PC-3 (cell line): Measurements from ENCODE around the gene NPRL2. TPM values are rescaled to one million over a fixed set of nuclear protein-coding genes. Genes with fewer than 3 reads are reported as not detected.

Experiments used
- ATAC-seq: fragments of 200-7000 bp; cut with Tn5 transposase; 2 replicates; pipeline ENCODE4 v1.9.1; 2020; ENCODE audit warnings: mild to moderate bottlenecking, moderate library complexity
- BruUV-seq: library from RNA; stranded (reverse); fragments of 400-500 nt; replicated peaks from 2 replicates; lab custom pipeline; 2021; lab: Mats Ljungman, UMichigan
- CTCF ChIA-PET: fragments of 300-600 bp; sonication (Branson Sonifier 250); formaldehyde crosslinking; loops from one replicate; lab custom pipeline; 2022; ENCODE audit warnings: antibody characterized with exemption; lab: Charles Lee
- POLR2A ChIA-PET: fragments of 300-600 bp; sonication (Branson Sonifier 250); formaldehyde crosslinking; loops from one replicate; lab custom pipeline; 2022; ENCODE audit warnings: antibody characterized with exemption; ENCODE audit not compliant: unreplicated experiment; lab: Charles Lee
- DNase-seq: peaks from one replicate; pipeline ENCODE4 v3.0.0-alpha.2; 2015
- H2AFZ ChIP-seq: fragments of 300-600 bp; sonication (generic); 2 replicates; pipeline ENCODE4 v1.6.0; 2016; ENCODE audit warnings: antibody characterized with exemption, low read length
- H3F3A ChIP-seq: fragments of 300-600 bp; sonication (generic); one replicate; pipeline ENCODE4 v1.6.0; 2017; ENCODE audit warnings: antibody characterized with exemption, low read length, control low read depth, mild to moderate bottlenecking; ENCODE audit not compliant: unreplicated experiment
- H3K27ac ChIP-seq: fragments of 300-600 bp; sonication (generic); 2 replicates; pipeline ENCODE4 v1.5.1; 2016; ENCODE audit warnings: mild to moderate bottlenecking, low read length
- H3K27me3 ChIP-seq: fragments of 300-600 bp; sonication (generic); 2 replicates; pipeline ENCODE4 v1.6.1; 2016; ENCODE audit warnings: low read length, mixed read lengths
- H3K36me3 ChIP-seq: fragments of 300-600 bp; sonication (generic); 2 replicates; pipeline ENCODE4 v1.6.1; 2016; ENCODE audit warnings: low read depth, mixed run types, low read length, mixed read lengths
- H3K4me1 ChIP-seq: fragments of 300-600 bp; sonication (generic); 2 replicates; pipeline ENCODE4 v1.5.1; 2016; ENCODE audit warnings: low read length; ENCODE audit not compliant: insufficient read depth
- H3K4me2 ChIP-seq: fragments of 300-600 bp; sonication (generic); 2 replicates; pipeline ENCODE4 v1.6.0; 2016; ENCODE audit warnings: low read length
- H3K4me3 ChIP-seq: fragments of 300-600 bp; sonication (generic); 2 replicates; pipeline ENCODE4 v1.5.1; 2016; ENCODE audit warnings: mild to moderate bottlenecking, low read length, mixed read lengths
- H3K79me2 ChIP-seq: fragments of 300-600 bp; sonication (generic); 2 replicates; pipeline ENCODE4 v1.6.1; 2017; ENCODE audit warnings: low read length, mixed read lengths
- H3K9ac ChIP-seq: fragments of 300-600 bp; sonication (generic); 2 replicates; pipeline ENCODE4 v1.6.0; 2016; ENCODE audit warnings: mild to moderate bottlenecking, low read length
- H3K9me2 ChIP-seq: fragments of 300-600 bp; sonication (generic); replicated peaks from 2 replicates; pipeline ENCODE4 v1.6.1; 2016; ENCODE audit warnings: mixed run types, low read length, mixed read lengths
- H3K9me3 ChIP-seq: fragments of 300-600 bp; sonication (generic); 2 replicates; pipeline ENCODE4 v1.6.1; 2016; ENCODE audit warnings: low read length, mixed read lengths
- H4K20me1 ChIP-seq: fragments of 300-600 bp; sonication (generic); 2 replicates; pipeline ENCODE4 v1.6.1; 2016; ENCODE audit warnings: low read length, mixed read lengths
- CTCF ChIP-seq: fragments of 300-600 bp; sonication (generic); conservative IDR thresholded peaks from 2 replicates; pipeline ENCODE4 v1.5.1; 2017; ENCODE audit warnings: antibody characterized with exemption, low read depth, mild to moderate bottlenecking, low read length
- EZH2 ChIP-seq: fragments of 300-600 bp; sonication (generic); IDR thresholded peaks from one replicate; pipeline ENCODE4 v1.6.1; 2017; ENCODE audit warnings: antibody characterized with exemption, mild to moderate bottlenecking, low read length; ENCODE audit not compliant: unreplicated experiment
- EZH2phosphoT487 ChIP-seq: fragments of 300-600 bp; sonication (generic); IDR thresholded peaks from 2 replicates; pipeline ENCODE4 v1.6.1; 2018; ENCODE audit warnings: mild to moderate bottlenecking, antibody characterized with exemption, low read length, borderline replicate concordance
- intact Hi-C: fragments of 100-400 bp; cut with micrococcal nuclease; formaldehyde crosslinking; loops from 2 replicates; pipeline ENCODE4 v1.9.0; 2023
- total RNA-seq: library from RNA; depleted of rRNA; stranded (reverse); fragments of >200 nt; gene quantifications from 2 replicates; pipeline ENCODE4 v1.2.3, GENCODE V29; 2014

The NPRL2 gene
- total RNA-seq, 1 experiment from 2014 or later, result 56.9 TPM

- TF ChIP-seq EZH2 (no peak), EZH2phosphoT487 (no peak), CTCF (0 out of 2 replicates have a peak, but pooled peaks have one; percentile 11)
- no TSS peak for BruUV-seq
- Histone ChIP-seq H3K36me3 (no peaks in the 10 kb centered on the region), H3F3A (no peaks in the 10 kb centered on the region), H4K20me1 (no peaks in the 10 kb centered on the region), H3K27me3 (no peaks in the 10 kb centered on the region), H3K4me1 (no peaks in the 10 kb centered on the region), H3K9me3 (no peaks in the 10 kb centered on the region), H3K79me2 (no peaks in the 10 kb centered on the region), H3K9me2 (no peaks in the 10 kb centered on the region), H2AFZ (no peak overlapping the region), H3K4me2 (no peak overlapping the region), H3K4me3 (no peak overlapping the region), H3K9ac (no peak overlapping the region), H3K27ac (no peak overlapping the region)
- DNase-seq, result no peak
- intact Hi-C loops, result no loop called here
- ChIA-PET CTCF (no interaction called here), POLR2A (no interaction called here)
- ATAC-seq, result no peak
Measured at GRCh38 chr3:50378024-50378423, 27.4 kb upstream of the NPRL2 start.

DNA sequence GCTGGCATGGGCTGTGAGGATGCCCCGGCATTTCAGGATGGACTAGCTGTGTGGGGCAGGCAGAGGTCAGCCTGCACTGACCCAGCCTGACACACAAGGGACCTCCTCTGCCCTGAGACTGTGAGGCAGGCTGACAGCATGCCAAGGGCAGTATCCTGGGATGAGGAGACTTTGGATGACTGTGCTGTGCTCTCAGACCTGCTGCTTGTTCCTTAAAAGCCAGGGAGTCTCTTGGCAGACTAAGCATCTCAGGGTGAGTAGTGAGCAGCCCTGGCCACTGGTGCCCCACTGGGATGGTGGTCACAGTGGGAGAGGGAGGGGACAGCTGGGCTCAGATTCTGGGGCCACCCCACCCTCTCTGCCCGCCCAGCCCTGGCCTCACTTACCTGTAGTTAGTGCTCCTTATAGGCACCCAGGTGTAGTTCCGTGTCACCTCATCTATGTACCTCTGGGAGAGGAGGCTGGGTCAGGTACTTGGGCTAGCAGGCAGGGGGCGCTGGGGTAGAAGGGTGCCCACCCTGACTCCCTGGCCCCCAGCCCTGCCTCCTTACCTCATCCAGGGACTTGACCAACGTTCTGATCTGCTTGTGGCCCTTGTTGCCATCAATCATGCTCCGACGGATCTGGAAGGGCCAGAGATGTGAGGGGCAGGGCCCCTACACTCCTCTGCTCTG, 24.8 kb upstream of the NPRL2 start:
- Histone ChIP-seq H3K9ac (no peak overlapping the region), H3K4me1 (no peaks in the 10 kb centered on the region), H3K9me2 (no peaks in the 10 kb centered on the region), H3K4me3 (no peak overlapping the region), H3F3A (no peaks in the 10 kb centered on the region), H3K4me2 (no peak overlapping the region), H3K27me3 (no peaks in the 10 kb centered on the region), H2AFZ (no peak overlapping the region), H4K20me1 (no peaks in the 10 kb centered on the region), H3K9me3 (no peaks in the 10 kb centered on the region), H3K27ac (no peak overlapping the region), H3K36me3 (no peaks in the 10 kb centered on the region), H3K79me2 (no peaks in the 10 kb centered on the region)
- TF ChIP-seq EZH2, result no peak
- TF ChIP-seq CTCF, result peak; percentile 35; the same call in 1 of the 2 replicates
- DNase-seq (no peak), ATAC-seq (peak; percentile 17)
- CTCF ChIA-PET, result no interaction called here
- intact Hi-C loops, result no loop called here
- no TSS peak for BruUV-seq
- POLR2A ChIA-PET, result no interaction called here
